HEK293 (cell line): ENCODE results near the gene CFAP69.
A peak's percentile ranks its signal among the peaks of the same experiment; 100 is the strongest.

Experiments used
- CTCF ChIA-PET: fragments of 350-600 bp; formaldehyde crosslinking; extraction: SDS; loops from one replicate; lab custom pipeline; 2021; ENCODE audit warnings: antibody characterized with exemption; lab: Yijun Ruan, JAX
- POLR2A ChIA-PET: fragments of 300-600 bp; formaldehyde crosslinking; extraction: SDS; loops from one replicate; lab custom pipeline; 2020; ENCODE audit warnings: antibody characterized with exemption, inconsistent platforms; lab: Yijun Ruan, JAX
- H3K27ac ChIP-seq: fragments of 200-500 bp; sonication (Bioruptor generic); 2 replicates; pipeline ENCODE4 v1.5.1; 2014; ENCODE audit warnings: low read depth, low read length, control low read depth, inconsistent platforms; ENCODE audit errors: extremely low read depth
- H3K36me3 ChIP-seq, 2 experiments: fragments of 200-500 bp in 1 of 2; sonication (Bioruptor generic) in 1 of 2; 1 replicate in 1 of 2; 2 replicates in 1 of 2; pipeline ENCODE4 v1.5.1; 2014 to 2017; ENCODE audit warnings: inconsistent platforms in 2 of 2, low read length in 2 of 2; ENCODE audit not compliant: control insufficient read depth in 2 of 2, insufficient read depth in 1 of 2
- H3K4me1 ChIP-seq: fragments of 200-500 bp; sonication (Bioruptor generic); 2 replicates; pipeline ENCODE4 v1.5.1; 2014; ENCODE audit warnings: mild to moderate bottlenecking, low read length, inconsistent platforms; ENCODE audit not compliant: control insufficient read depth, insufficient read depth
- H3K4me3 ChIP-seq: 2 replicates; pipeline ENCODE4 v1.5.1; 2011; ENCODE audit warnings: low read depth, mild to moderate bottlenecking, control low read depth, low read length, moderate library complexity
- H3K9me3 ChIP-seq: fragments of 200-500 bp; sonication (Bioruptor generic); 2 replicates; pipeline ENCODE4 v1.5.1; 2014; ENCODE audit warnings: low read depth, low read length, inconsistent platforms; ENCODE audit not compliant: control insufficient read depth, insufficient read depth
- GLI2 ChIP-seq: fragments of 450-650 bp; formaldehyde crosslinking; IDR thresholded peaks from 2 replicates; pipeline ENCODE4; 2017; ENCODE audit warnings: missing biosample characterization, missing genetic modification characterization, low read depth, borderline replicate concordance
- HOXA7 ChIP-seq: sonication (generic); formaldehyde crosslinking; IDR thresholded peaks from 2 replicates; pipeline ENCODE4 v1.8.1; 2022; ENCODE audit warnings: missing genetic modification reagents, borderline replicate concordance
- KLF1 ChIP-seq: fragments of 450-650 bp; formaldehyde crosslinking; IDR thresholded peaks from 2 replicates; pipeline ENCODE4 v1.5.1; 2016; ENCODE audit warnings: missing biosample characterization, missing genetic modification characterization
- KLF9 ChIP-seq: fragments of 450-650 bp; formaldehyde crosslinking; IDR thresholded peaks from 2 replicates; pipeline ENCODE4 v1.5.1; 2016; ENCODE audit warnings: missing biosample characterization, missing genetic modification characterization, low read depth
- OVOL3 ChIP-seq: fragments of 450-650 bp; formaldehyde crosslinking; IDR thresholded peaks from 2 replicates; pipeline ENCODE4 v1.5.1; 2016; ENCODE audit warnings: missing biosample characterization, missing genetic modification characterization
- PRDM2 ChIP-seq: fragments of 450-650 bp; formaldehyde crosslinking; IDR thresholded peaks from 2 replicates; pipeline ENCODE4 v1.5.1; 2016; ENCODE audit warnings: missing biosample characterization, missing genetic modification characterization, borderline replicate concordance
- ZBTB48 ChIP-seq: fragments of 450-650 bp; formaldehyde crosslinking; IDR thresholded peaks from 2 replicates; pipeline ENCODE4 v1.5.1; 2016; ENCODE audit warnings: missing biosample characterization, missing genetic modification characterization
- ZIC2 ChIP-seq: fragments of 450-650 bp; formaldehyde crosslinking; IDR thresholded peaks from 2 replicates; pipeline ENCODE4 v1.5.1; 2016; ENCODE audit warnings: missing biosample characterization, missing genetic modification characterization
- ZNF132 ChIP-seq: fragments of 450-650 bp; formaldehyde crosslinking; IDR thresholded peaks from 2 replicates; pipeline ENCODE4 v1.5.1; 2017; ENCODE audit warnings: missing biosample characterization, missing genetic modification characterization, borderline replicate concordance
- ZNF138 ChIP-seq: fragments of 450-650 bp; formaldehyde crosslinking; IDR thresholded peaks from 2 replicates; pipeline ENCODE4 v1.5.1; 2016; ENCODE audit warnings: missing biosample characterization, missing genetic modification characterization, borderline replicate concordance
- ZNF23 ChIP-seq: fragments of 450-650 bp; formaldehyde crosslinking; IDR thresholded peaks from 2 replicates; pipeline ENCODE4 v1.5.1; 2016; ENCODE audit warnings: missing biosample characterization, missing genetic modification characterization, borderline replicate concordance
- ZNF266 ChIP-seq: fragments of 450-650 bp; formaldehyde crosslinking; IDR thresholded peaks from 2 replicates; pipeline ENCODE4 v1.5.1; 2016; ENCODE audit warnings: missing biosample characterization, missing genetic modification characterization, low read depth
- ZNF324 ChIP-seq: fragments of 450-650 bp; formaldehyde crosslinking; IDR thresholded peaks from 2 replicates; pipeline ENCODE4 v1.5.1; 2016; ENCODE audit warnings: missing biosample characterization, missing genetic modification characterization
- ZNF366 ChIP-seq: fragments of 450-650 bp; formaldehyde crosslinking; conservative IDR thresholded peaks from 2 replicates; pipeline ENCODE4 v1.5.1; 2016; ENCODE audit warnings: missing biosample characterization, missing genetic modification characterization
- ZNF416 ChIP-seq: fragments of 450-650 bp; formaldehyde crosslinking; IDR thresholded peaks from 2 replicates; pipeline ENCODE4 v1.5.1; 2016; ENCODE audit warnings: missing biosample characterization, missing genetic modification characterization
- ZNF426 ChIP-seq: fragments of 450-650 bp; formaldehyde crosslinking; IDR thresholded peaks from 2 replicates; pipeline ENCODE4 v1.5.1; 2017; ENCODE audit warnings: missing biosample characterization, missing genetic modification characterization, mild to moderate bottlenecking, inconsistent platforms, moderate library complexity
- ZNF580 ChIP-seq: fragments of 450-650 bp; formaldehyde crosslinking; IDR thresholded peaks from 2 replicates; pipeline ENCODE4 v1.5.1; 2016; ENCODE audit warnings: missing biosample characterization, missing genetic modification characterization
- ZNF654 ChIP-seq: fragments of 450-650 bp; formaldehyde crosslinking; IDR thresholded peaks from 2 replicates; pipeline ENCODE4 v1.5.1; 2016; ENCODE audit warnings: low read depth, missing biosample characterization, missing genetic modification characterization
- ZNF670 ChIP-seq: fragments of 450-650 bp; formaldehyde crosslinking; IDR thresholded peaks from 2 replicates; pipeline ENCODE4 v1.5.1; 2016; ENCODE audit warnings: missing biosample characterization, missing genetic modification characterization, low read depth
- ZNF837 ChIP-seq: fragments of 450-650 bp; formaldehyde crosslinking; IDR thresholded peaks from 2 replicates; pipeline ENCODE4 v1.5.1; 2016; ENCODE audit warnings: missing biosample characterization, missing genetic modification characterization
- TF ChIP-seq, protein P1 (sequence below): fragments of 450-650 bp; formaldehyde crosslinking; IDR thresholded peaks from 2 replicates; pipeline ENCODE4 v1.5.1; 2016; ENCODE audit warnings: missing biosample characterization, missing genetic modification characterization, low read depth

Gene CFAP69

DNA sequence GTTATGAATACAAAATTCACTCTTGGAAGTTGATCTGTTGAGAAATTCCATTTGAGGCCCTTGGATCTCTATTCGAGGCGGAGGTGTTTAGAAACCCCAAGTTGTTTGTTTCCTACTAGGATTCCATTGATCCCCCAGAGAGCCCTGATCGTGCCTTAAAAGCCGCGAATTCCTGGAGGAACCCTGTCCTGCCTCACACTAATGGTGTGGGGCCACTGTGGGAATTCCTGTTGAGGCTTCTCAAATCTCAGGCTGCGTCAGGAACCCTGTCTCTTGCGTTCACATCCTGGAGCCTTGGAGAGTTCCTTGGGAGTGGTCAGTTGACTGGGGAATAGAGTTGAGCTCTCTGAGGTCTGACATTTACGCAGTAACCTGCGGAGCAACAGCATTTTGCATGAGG is 1.2 kb downstream of the CFAP69 start:
- CTCF ChIA-PET = interaction anchor here (0.6 kb wide), 1 partner anchor 1850 kb away, joined by 3 read pairs; no protein-coding TSS in a partner anchor
- Histone ChIP-seq H3K36me3 (no peaks in the 10 kb centered on the region), H3K4me1 (no peaks in the 10 kb centered on the region; the same call in 1 of the 2 replicates), H3K9me3 (no peaks in the 10 kb centered on the region), H3K4me3 (peak overlapping the region; percentile 13; the same call in 1 of the 2 replicates), H3K27ac (no peak overlapping the region)
- POLR2A ChIA-PET = interaction anchor here (1.0 kb wide), 1 partner anchor 10 kb away, joined by 3 read pairs; no protein-coding TSS in a partner anchor
- TF ChIP-seq ZNF138 (no peak), HOXA7 (no peak), ZIC2 (no peak), PRDM2 (no peak), ZNF366 (no peak), ZNF23 (tag by site-specific recombination) (no peak), KLF9 (tag by site-specific recombination) (no peak), ZNF670 (tag by site-specific recombination) (no peak), ZBTB48 (tag by site-specific recombination) (no peak), ZNF426 (tag by site-specific recombination) (no peak), OVOL3 (tag by site-specific recombination) (no peak), ZNF132 (tag by site-specific recombination) (no peak), ZNF837 (no peak), ZNF324 (tag by site-specific recombination) (no peak)

GRCh38 chr7:90248706-90249105 is 3.7 kb downstream of the CFAP69 start:
- Histone ChIP-seq H3K27ac (no peak overlapping the region), H3K4me3 (no peak overlapping the region), H3K36me3 (no peaks in the 10 kb centered on the region), H3K9me3 (no peaks in the 10 kb centered on the region), H3K4me1 (no peaks in the 10 kb centered on the region; the same call in 1 of the 2 replicates)
- TF ChIP-seq ZNF654 (tag by site-specific recombination) (no peak), ZNF266 (tag by site-specific recombination) (no peak), GLI2 (tag by site-specific recombination) (no peak), ZNF580 (tag by site-specific recombination) (no peak), ZNF416 (tag by site-specific recombination) (no peak), KLF1 (tag by site-specific recombination) (no peak)
- TF ChIP-seq, protein P1, sequence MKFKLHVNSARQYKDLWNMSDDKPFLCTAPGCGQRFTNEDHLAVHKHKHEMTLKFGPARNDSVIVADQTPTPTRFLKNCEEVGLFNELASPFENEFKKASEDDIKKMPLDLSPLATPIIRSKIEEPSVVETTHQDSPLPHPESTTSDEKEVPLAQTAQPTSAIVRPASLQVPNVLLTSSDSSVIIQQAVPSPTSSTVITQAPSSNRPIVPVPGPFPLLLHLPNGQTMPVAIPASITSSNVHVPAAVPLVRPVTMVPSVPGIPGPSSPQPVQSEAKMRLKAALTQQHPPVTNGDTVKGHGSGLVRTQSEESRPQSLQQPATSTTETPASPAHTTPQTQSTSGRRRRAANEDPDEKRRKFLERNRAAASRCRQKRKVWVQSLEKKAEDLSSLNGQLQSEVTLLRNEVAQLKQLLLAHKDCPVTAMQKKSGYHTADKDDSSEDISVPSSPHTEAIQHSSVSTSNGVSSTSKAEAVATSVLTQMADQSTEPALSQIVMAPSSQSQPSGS (tag by site-specific recombination) = no peak
- CTCF ChIA-PET = interaction anchor here (1.7 to 2.2 kb wide), 2 partner anchors 95 to 179 kb away, joined by 3 to 10 read pairs; partner anchors contain the start of gene STEAP1
- POLR2A ChIA-PET = no interaction called here
